HEK293T (cell line): ENCODE data around the gene NRP1.

ENCODE experiments used
- ARNT ChIP-seq: fragments of 450-650 bp; IDR thresholded peaks from 2 replicates; pipeline ENCODE4 v1.6.1; 2017; ENCODE audit warnings: mild to moderate bottlenecking
- BHLHE40 ChIP-seq: fragments of 450-650 bp; IDR thresholded peaks from 2 replicates; pipeline ENCODE4 v1.6.1; 2016; ENCODE audit warnings: mild to moderate bottlenecking, moderate library complexity, borderline replicate concordance
- CTBP1 ChIP-seq: fragments of 450-650 bp; IDR thresholded peaks from 2 replicates; pipeline ENCODE4 v1.6.1; 2016; ENCODE audit warnings: borderline replicate concordance
- ELF4 ChIP-seq: fragments of 450-650 bp; IDR thresholded peaks from 2 replicates; pipeline ENCODE4 v1.6.1; 2017; ENCODE audit warnings: antibody characterized with exemption
- FOXA1 ChIP-seq: fragments of 450-650 bp; IDR thresholded peaks from 2 replicates; pipeline ENCODE4 v1.6.1; 2016; ENCODE audit warnings: mild to moderate bottlenecking
- FOXM1 ChIP-seq: fragments of 450-650 bp; IDR thresholded peaks from 2 replicates; pipeline ENCODE4 v1.6.1; 2017; ENCODE audit warnings: mild to moderate bottlenecking, borderline replicate concordance
- HDGF ChIP-seq: fragments of 450-650 bp; IDR thresholded peaks from 2 replicates; pipeline ENCODE4 v1.6.1; 2017; ENCODE audit warnings: antibody characterized with exemption, borderline replicate concordance
- NFRKB ChIP-seq: fragments of 450-650 bp; IDR thresholded peaks from 2 replicates; pipeline ENCODE4 v1.6.1; 2016; ENCODE audit warnings: mild to moderate bottlenecking, moderate library complexity
- SP1 ChIP-seq: fragments of 450-650 bp; IDR thresholded peaks from 2 replicates; pipeline ENCODE4 v1.6.1; 2017
- SUZ12 ChIP-seq: fragments of 450-650 bp; IDR thresholded peaks from 2 replicates; pipeline ENCODE4 v1.6.1; 2016; ENCODE audit warnings: mild to moderate bottlenecking
- ZNF384 ChIP-seq: fragments of 450-650 bp; IDR thresholded peaks from 2 replicates; pipeline ENCODE4 v1.6.1; 2016
- TF ChIP-seq, protein P1 (sequence below): fragments of 450-650 bp; IDR thresholded peaks from 2 replicates; pipeline ENCODE4 v1.6.1; 2016

GRCh38 chr10:33352615-33353014 lies 18.1 kb upstream of the NRP1 start:
- TF ChIP-seq BHLHE40 (no peak), ARNT (no peak), ZNF384 (no peak), NFRKB (no peak), FOXM1 (no peak), SP1 (no peak), FOXA1 (no peak), SUZ12 (no peak), HDGF (no peak), ELF4 (no peak), CTBP1 (no peak)
- TF ChIP-seq, protein P1, sequence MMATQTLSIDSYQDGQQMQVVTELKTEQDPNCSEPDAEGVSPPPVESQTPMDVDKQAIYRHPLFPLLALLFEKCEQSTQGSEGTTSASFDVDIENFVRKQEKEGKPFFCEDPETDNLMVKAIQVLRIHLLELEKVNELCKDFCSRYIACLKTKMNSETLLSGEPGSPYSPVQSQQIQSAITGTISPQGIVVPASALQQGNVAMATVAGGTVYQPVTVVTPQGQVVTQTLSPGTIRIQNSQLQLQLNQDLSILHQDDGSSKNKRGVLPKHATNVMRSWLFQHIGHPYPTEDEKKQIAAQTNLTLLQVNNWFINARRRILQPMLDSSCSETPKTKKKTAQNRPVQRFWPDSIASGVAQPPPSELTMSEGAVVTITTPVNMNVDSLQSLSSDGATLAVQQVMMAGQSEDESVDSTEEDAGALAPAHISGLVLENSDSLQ, result no peak
